HG03280 (cell line): Measurements from ENCODE around the gene LZTS2.
"Not testable (repeated sequence)": the region's sequence is repeated elsewhere in the genome, so short reads cannot be mapped to it uniquely, and the experiment has no call there.

Source experiments
- ATAC-seq: cut with Tn5 transposase; IDR thresholded peaks from one replicate; pipeline ENCODE4 v1.9.1; 2021; ENCODE audit warnings: mild to moderate bottlenecking, moderate library complexity; ENCODE audit not compliant: unreplicated experiment

Gene LZTS2

GRCh38 chr10:100999742-101000126 lies at the start of gene LZTS2:
Gene LZTS2, plus strand, starts transcription at chr10:100999808. Its CDS starts 2,731 bp downstream, at chr10:101002539.
- ATAC-seq: no peak

GRCh38 chr10:100960251-100960650 lies 39.4 kb upstream of the LZTS2 start:
- no peak for ATAC-seq

- ATAC-seq: no peak
Observed at GRCh38 chr10:100962351-100963080, 37.1 kb upstream of the LZTS2 start.

- no peak for ATAC-seq
Observed at GRCh38 chr10:100963826-100964225, 35.8 kb upstream of the LZTS2 start.

GRCh38 chr10:100965820-100966219 lies 33.8 kb upstream of the LZTS2 start:
- ATAC-seq: no peak

GRCh38 chr10:100966887-100967286 lies 32.7 kb upstream of the LZTS2 start:
- no peak for ATAC-seq

- ATAC-seq: no peak
Observed at GRCh38 chr10:100967332-100967731, 32.3 kb upstream of the LZTS2 start.

- no peak for ATAC-seq
Observed at GRCh38 chr10:100968062-100968736, 31.4 kb upstream of the LZTS2 start.

GRCh38 chr10:100968863-100969186 lies 30.8 kb upstream of the LZTS2 start:
- no peak for ATAC-seq

GRCh38 chr10:100969187-100970075 lies 30.2 kb upstream of the LZTS2 start, which contains the start of gene SEMA4G:
Gene SEMA4G, plus strand, starts transcription at chr10:100969504. Its CDS starts 3,409 bp downstream, at chr10:100972913.
- no peak for ATAC-seq

- ATAC-seq: no peak
Observed at GRCh38 chr10:100970076-100970913, 29.3 kb upstream of the LZTS2 start.

GRCh38 chr10:100970914-100971811 lies 28.4 kb upstream of the LZTS2 start:
- ATAC-seq: no peak

- no peak for ATAC-seq
Observed at GRCh38 chr10:100972115-100972903, 27.3 kb upstream of the LZTS2 start.

GRCh38 chr10:100972904-100973535 lies 26.6 kb upstream of the LZTS2 start:
- ATAC-seq: no peak

GRCh38 chr10:100975397-100975796 lies 24.2 kb upstream of the LZTS2 start:
- ATAC-seq: not testable (repeated sequence)

GRCh38 chr10:100976906-100977305 lies 22.7 kb upstream of the LZTS2 start:
- no peak for ATAC-seq

- no peak for ATAC-seq
Observed at GRCh38 chr10:100977436-100977835, 22.2 kb upstream of the LZTS2 start.
